ENCODE measurements around the gene SERPINB1. TPM values are rescaled to one million over a fixed set of nuclear protein-coding genes. Genes with fewer than 3 reads are reported as not detected.

SERPINB1 gene
- total and polyA plus RNA-seq, 9 of the 15 experiments (the other 6 are each of a cell fraction or from before 2014, with no cell fraction given): 33.9 to 108 (median 63.8) TPM

GRCh38 chr6:2857580-2858337 lies 16.1 kb upstream of the SERPINB1 start (continued):
- 0 out of 2 replicates have a peak, but pooled peaks have one; percentile 11 for TF ChIP-seq PATZ1 (CRISPR knock-in tag; IDR thresholded peaks at IDR 0.05; ENCODE audit: borderline replicate concordance)
- no peak for TF ChIP-seq RNF219 (CRISPR knock-in tag; IDR thresholded peaks at IDR 0.05)
- no peak for TF ChIP-seq KAT7 (CRISPR knock-in tag; IDR thresholded peaks at IDR 0.05; ENCODE audit: borderline replicate concordance)
- TF ChIP-seq BRF1 (IDR thresholded peaks at IDR 0.05; ENCODE audit: borderline replicate concordance, extremely low read depth, insufficient read length): no peak
